Measurements from ENCODE around the gene ARFGAP2.
"Not testable (repeated sequence)": the region's sequence is repeated elsewhere in the genome, so short reads cannot be mapped to it uniquely, and the experiment has no call there.

Gene ARFGAP2

GRCh38 chr11:47215366-47215910, 38.8 kb upstream of the ARFGAP2 start:
- no peak for DNase-seq (ENCODE audit: extremely low spot score)
- TF ChIP-seq HDGF (IDR thresholded peaks at IDR 0.05; ENCODE audit: borderline replicate concordance) (no peak), L3MBTL2 (conservative IDR thresholded peaks at IDR 0.05) (0 out of 2 replicates have a peak, but pooled peaks have one; percentile 2)
- POLR2A ChIA-PET = interaction anchor here (0.8 to 3.6 kb wide), 18 partner anchors 8 to 299 kb away, joined by 3 to 60 read pairs (median 7); partner anchors contain the start of genes ACP2, MADD, NR1H3 and PACSIN3
- CTCF ChIA-PET = interaction anchor here (0.6 to 1.4 kb wide), 4 partner anchors 12 to 369 kb away, joined by 3 to 5 read pairs (median 4); no protein-coding TSS in a partner anchor

DNA sequence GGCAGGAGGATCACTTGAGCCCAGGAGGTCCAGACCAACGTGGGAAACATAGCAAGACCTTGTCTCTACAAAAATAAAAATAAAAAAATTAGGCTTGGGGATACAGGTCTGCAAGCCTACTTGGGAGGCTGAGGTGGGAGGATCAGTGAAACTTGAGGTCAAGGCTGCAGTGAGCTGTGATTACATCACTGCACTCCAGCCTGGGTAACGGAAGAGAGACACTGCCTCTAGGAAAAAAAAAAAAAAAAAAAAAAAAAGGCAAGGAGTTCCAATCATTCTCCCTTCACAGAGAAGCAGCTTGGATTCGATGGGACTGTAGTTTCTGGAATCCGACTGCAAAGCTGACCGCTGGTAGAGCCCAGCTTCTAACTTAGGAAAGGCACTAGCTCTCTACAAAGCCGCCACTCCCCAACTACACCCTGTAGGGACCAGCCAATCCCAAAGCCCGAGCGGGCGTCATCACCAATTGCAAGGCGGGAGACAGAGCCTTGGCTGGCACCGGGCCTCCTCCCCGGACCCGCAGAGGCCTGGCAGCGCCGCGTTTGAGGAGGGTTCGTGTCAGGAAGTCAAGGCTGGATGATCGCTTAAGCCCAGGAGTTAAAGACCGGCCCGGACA, 37.4 kb upstream of the ARFGAP2 start:
- ChIA-PET CTCF (interaction anchor here (0.6 kb wide), 1 partner anchor 141 kb away, joined by 4 read pairs; no protein-coding TSS in a partner anchor), POLR2A (interaction anchor here (0.6 to 3.6 kb wide), 20 partner anchors 11 to 297 kb away, joined by 3 to 60 read pairs (median 6); partner anchors contain the start of genes ACP2, MADD, NR1H3 and PACSIN3)
- TF ChIP-seq L3MBTL2 (conservative IDR thresholded peaks at IDR 0.05) = peak; percentile 17
- TF ChIP-seq FOXK2 (IDR thresholded peaks at IDR 0.05) = no peak
- TF ChIP-seq FOXM1 (IDR thresholded peaks at IDR 0.05; ENCODE audit: borderline replicate concordance) = no peak
- TF ChIP-seq LEF1 (IDR thresholded peaks at IDR 0.05; ENCODE audit: borderline replicate concordance) = no peak
- no peak for TF ChIP-seq ARNT (IDR thresholded peaks at IDR 0.05)
- no peak for TF ChIP-seq TARDBP (IDR thresholded peaks at IDR 0.05)
- no peak for TF ChIP-seq SUZ12 (IDR thresholded peaks at IDR 0.05)
- TF ChIP-seq SP1 (IDR thresholded peaks at IDR 0.05) = no peak
- TF ChIP-seq CTBP1 (IDR thresholded peaks at IDR 0.05; ENCODE audit: borderline replicate concordance) = no peak
- TF ChIP-seq HDGF (IDR thresholded peaks at IDR 0.05; ENCODE audit: borderline replicate concordance) = no peak
- no peak for TF ChIP-seq FOXA1 (IDR thresholded peaks at IDR 0.05)
- TF ChIP-seq ELF4 (IDR thresholded peaks at IDR 0.05) = no peak
- TF ChIP-seq, protein P1, sequence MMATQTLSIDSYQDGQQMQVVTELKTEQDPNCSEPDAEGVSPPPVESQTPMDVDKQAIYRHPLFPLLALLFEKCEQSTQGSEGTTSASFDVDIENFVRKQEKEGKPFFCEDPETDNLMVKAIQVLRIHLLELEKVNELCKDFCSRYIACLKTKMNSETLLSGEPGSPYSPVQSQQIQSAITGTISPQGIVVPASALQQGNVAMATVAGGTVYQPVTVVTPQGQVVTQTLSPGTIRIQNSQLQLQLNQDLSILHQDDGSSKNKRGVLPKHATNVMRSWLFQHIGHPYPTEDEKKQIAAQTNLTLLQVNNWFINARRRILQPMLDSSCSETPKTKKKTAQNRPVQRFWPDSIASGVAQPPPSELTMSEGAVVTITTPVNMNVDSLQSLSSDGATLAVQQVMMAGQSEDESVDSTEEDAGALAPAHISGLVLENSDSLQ (IDR thresholded peaks at IDR 0.05) = peak; percentile 36; the same call in 1 of the 2 replicates
- TF ChIP-seq NFRKB (IDR thresholded peaks at IDR 0.05) = no peak
- TF ChIP-seq ZNF384 (IDR thresholded peaks at IDR 0.05) = peak; percentile 91
- TF ChIP-seq BHLHE40 (IDR thresholded peaks at IDR 0.05; ENCODE audit: borderline replicate concordance) = no peak
- DNase-seq (ENCODE audit: extremely low spot score) = peak; percentile 80

DNA sequence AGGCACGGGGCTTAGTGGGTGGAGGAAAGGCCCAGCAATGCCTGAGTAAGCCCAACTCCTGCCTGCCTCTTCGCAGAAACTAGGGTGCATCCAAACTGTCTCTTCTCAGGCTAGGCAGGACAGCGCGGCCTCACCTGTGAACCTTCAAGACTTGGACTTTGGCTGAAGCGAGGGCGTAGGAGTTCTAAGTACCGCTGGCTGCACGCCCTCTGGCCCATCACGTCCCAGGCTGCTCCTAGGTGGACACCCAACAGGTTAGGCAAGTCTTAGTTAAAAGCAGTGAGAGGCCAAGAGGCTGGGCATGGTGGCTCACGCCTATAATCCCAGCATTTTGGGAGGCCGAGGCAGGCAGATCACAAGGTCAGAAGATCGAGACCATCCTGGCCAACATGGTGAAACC, 36.3 kb upstream of the ARFGAP2 start:
- POLR2A ChIA-PET = interaction anchor here (1.4 kb wide), 1 partner anchor 46 kb away, joined by 10 read pairs; the partner anchor contains the start of gene NR1H3
- DNase-seq (ENCODE audit: extremely low spot score) = no peak
- no peak for TF ChIP-seq CTBP1 (IDR thresholded peaks at IDR 0.05; ENCODE audit: borderline replicate concordance)
- TF ChIP-seq TARDBP (IDR thresholded peaks at IDR 0.05) = no peak
- TF ChIP-seq BHLHE40 (IDR thresholded peaks at IDR 0.05; ENCODE audit: borderline replicate concordance) = no peak
- TF ChIP-seq HDGF (IDR thresholded peaks at IDR 0.05; ENCODE audit: borderline replicate concordance) = no peak
- no peak for TF ChIP-seq FOXK2 (IDR thresholded peaks at IDR 0.05)
- TF ChIP-seq L3MBTL2 (conservative IDR thresholded peaks at IDR 0.05) = no peak
- TF ChIP-seq SUZ12 (IDR thresholded peaks at IDR 0.05) = no peak
- no peak for TF ChIP-seq ZNF384 (IDR thresholded peaks at IDR 0.05)
- TF ChIP-seq ARNT (IDR thresholded peaks at IDR 0.05) = no peak
- TF ChIP-seq, protein P1 (IDR thresholded peaks at IDR 0.05) = no peak
- no peak for TF ChIP-seq FOXA1 (IDR thresholded peaks at IDR 0.05)
- TF ChIP-seq LEF1 (IDR thresholded peaks at IDR 0.05; ENCODE audit: borderline replicate concordance) = no peak
- no peak for TF ChIP-seq SP1 (IDR thresholded peaks at IDR 0.05)
- no peak for TF ChIP-seq FOXM1 (IDR thresholded peaks at IDR 0.05; ENCODE audit: borderline replicate concordance)
- TF ChIP-seq ELF4 (IDR thresholded peaks at IDR 0.05) = no peak
- no peak for TF ChIP-seq NFRKB (IDR thresholded peaks at IDR 0.05)
- CTCF ChIA-PET = no interaction called here

GRCh38 chr11:47208628-47209027, 31.9 kb upstream of the ARFGAP2 start:
- ChIA-PET CTCF (no interaction called here), POLR2A (no interaction called here)
- DNase-seq (ENCODE audit: extremely low spot score) = no peak
- TF ChIP-seq ZNF384 (IDR thresholded peaks at IDR 0.05) (no peak), TARDBP (IDR thresholded peaks at IDR 0.05) (no peak), FOXK2 (IDR thresholded peaks at IDR 0.05) (no peak), FOXA1 (IDR thresholded peaks at IDR 0.05) (no peak), FOXM1 (IDR thresholded peaks at IDR 0.05; ENCODE audit: borderline replicate concordance) (no peak), L3MBTL2 (conservative IDR thresholded peaks at IDR 0.05) (no peak), BHLHE40 (IDR thresholded peaks at IDR 0.05; ENCODE audit: borderline replicate concordance) (no peak), ARNT (IDR thresholded peaks at IDR 0.05) (no peak), SP1 (IDR thresholded peaks at IDR 0.05) (no peak), HDGF (IDR thresholded peaks at IDR 0.05; ENCODE audit: borderline replicate concordance) (no peak), CTBP1 (IDR thresholded peaks at IDR 0.05; ENCODE audit: borderline replicate concordance) (no peak)
- TF ChIP-seq, protein P1 (IDR thresholded peaks at IDR 0.05) = no peak

GRCh38 chr11:47208008-47208552, 31.4 kb upstream of the ARFGAP2 start:
- POLR2A ChIA-PET; CTCF ChIA-PET; DNase-seq (ENCODE audit: extremely low spot score): not testable (repeated sequence)

GRCh38 chr11:47207459-47207858, 30.8 kb upstream of the ARFGAP2 start:
- TF ChIP-seq, protein P1 (IDR thresholded peaks at IDR 0.05) = no peak
- no peak for TF ChIP-seq SP1 (IDR thresholded peaks at IDR 0.05)
- no peak for TF ChIP-seq ARNT (IDR thresholded peaks at IDR 0.05)
- no peak for TF ChIP-seq ELF4 (IDR thresholded peaks at IDR 0.05)
- TF ChIP-seq CTBP1 (IDR thresholded peaks at IDR 0.05; ENCODE audit: borderline replicate concordance) = no peak
- no peak for TF ChIP-seq NFRKB (IDR thresholded peaks at IDR 0.05)
- no peak for TF ChIP-seq LEF1 (IDR thresholded peaks at IDR 0.05; ENCODE audit: borderline replicate concordance)
- TF ChIP-seq SUZ12 (IDR thresholded peaks at IDR 0.05) = no peak
- TF ChIP-seq L3MBTL2 (conservative IDR thresholded peaks at IDR 0.05) = no peak
- TF ChIP-seq BHLHE40 (IDR thresholded peaks at IDR 0.05; ENCODE audit: borderline replicate concordance) = no peak
- TF ChIP-seq FOXM1 (IDR thresholded peaks at IDR 0.05; ENCODE audit: borderline replicate concordance) = no peak
- TF ChIP-seq TARDBP (IDR thresholded peaks at IDR 0.05) = no peak
- TF ChIP-seq FOXA1 (IDR thresholded peaks at IDR 0.05) = no peak
- TF ChIP-seq HDGF (IDR thresholded peaks at IDR 0.05; ENCODE audit: borderline replicate concordance) = no peak
- TF ChIP-seq ZNF384 (IDR thresholded peaks at IDR 0.05) = no peak
- TF ChIP-seq FOXK2 (IDR thresholded peaks at IDR 0.05) = no peak
- ChIA-PET CTCF (no interaction called here), POLR2A (no interaction called here)
- no peak for DNase-seq (ENCODE audit: extremely low spot score)

- POLR2A ChIA-PET = interaction anchor here (7.2 kb wide), 1 partner anchor 9 kb away, joined by 60 read pairs; the partner anchor contains the start of gene DDB2
- DNase-seq (ENCODE audit: extremely low spot score); CTCF ChIA-PET: not testable (repeated sequence)
Observed at GRCh38 chr11:47206577-47206976, 29.9 kb upstream of the ARFGAP2 start.

Measured in HEK293T (cell line).